ENCODE results near the gene CD7.

Gene CD7

GRCh38 chr17:82314727-82315605, 2.4 kb downstream of the CD7 start:
- DNase-seq (ENCODE audit: low read depth, low spot score) = no peak

- no peak for DNase-seq (ENCODE audit: low read depth, low spot score)
These were observed 3.2 kb downstream of the CD7 start for GRCh38 chr17:82314012-82314726.

- DNase-seq (ENCODE audit: low read depth, low spot score) = no peak
These were observed 4.0 kb downstream of the CD7 start for GRCh38 chr17:82313195-82314011.

- no peak for DNase-seq (ENCODE audit: low read depth, low spot score)
These were observed 5.4 kb downstream of the CD7 start for GRCh38 chr17:82311971-82312370.

GRCh38 chr17:82310877-82311276, 6.5 kb downstream of the CD7 start:
- no peak for DNase-seq (ENCODE audit: low read depth, low spot score)

GRCh38 chr17:82309656-82310570, 7.5 kb downstream of the CD7 start:
- DNase-seq (ENCODE audit: low read depth, low spot score) = no peak

GRCh38 chr17:82305727-82306300, 11.6 kb downstream of the CD7 start:
- DNase-seq (ENCODE audit: low read depth, low spot score) = no peak

- DNase-seq (ENCODE audit: low read depth, low spot score) = no peak
These were observed 12.3 kb downstream of the CD7 start for GRCh38 chr17:82304826-82305726.

GRCh38 chr17:82303944-82304808, 13.2 kb downstream of the CD7 start:
- DNase-seq (ENCODE audit: low read depth, low spot score) = no peak

GRCh38 chr17:82302991-82303943, 14.1 kb downstream of the CD7 start:
- DNase-seq (ENCODE audit: low read depth, low spot score) = no peak

GRCh38 chr17:82302568-82302963, 14.8 kb downstream of the CD7 start:
- DNase-seq (ENCODE audit: low read depth, low spot score) = no peak

GRCh38 chr17:82301916-82302567, 15.4 kb downstream of the CD7 start:
- no peak for DNase-seq (ENCODE audit: low read depth, low spot score)

GRCh38 chr17:82301300-82301915, 16.0 kb downstream of the CD7 start:
- no peak for DNase-seq (ENCODE audit: low read depth, low spot score)

GRCh38 chr17:82300707-82301270, 16.6 kb downstream of the CD7 start:
- DNase-seq (ENCODE audit: low read depth, low spot score) = no peak

GRCh38 chr17:82300228-82300627, 17.2 kb downstream of the CD7 start:
- no peak for DNase-seq (ENCODE audit: low read depth, low spot score)

GRCh38 chr17:82299452-82299851, 18.0 kb downstream of the CD7 start:
- DNase-seq (ENCODE audit: low read depth, low spot score) = no peak
